IMR-90 (cell line): ENCODE measurements around the gene NIPAL3. TPM values are rescaled to one million over a fixed set of nuclear protein-coding genes. Genes with fewer than 3 reads are reported as not detected.
A peak's percentile ranks its signal among the peaks of the same experiment; 100 is the strongest.

Experiments used
- ATAC-seq: fragments of 200-7000 bp; cut with Tn5 transposase; 2 replicates; pipeline ENCODE4 v1.9.1; 2020; ENCODE audit warnings: low read depth, mild to moderate bottlenecking, moderate library complexity
- BruUV-seq: library from RNA; stranded (reverse); fragments of 400-500 nt; replicated peaks from 2 replicates; lab custom pipeline; 2021; lab: Mats Ljungman, UMichigan
- CTCF ChIA-PET: fragments of 300-600 bp; formaldehyde crosslinking; extraction: SDS; loops from one replicate; lab custom pipeline; 2021; ENCODE audit warnings: antibody characterized with exemption; lab: Yijun Ruan, JAX
- POLR2A ChIA-PET: fragments of 300-600 bp; sonication (Branson Sonifier 250); formaldehyde crosslinking; loops from one replicate; lab custom pipeline; 2022; ENCODE audit warnings: antibody characterized with exemption; ENCODE audit not compliant: unreplicated experiment; lab: Charles Lee
- DNase-seq: peaks from one replicate; pipeline ENCODE4 v3.0.0; 2013
- H2AFZ ChIP-seq: replicated peaks from 2 replicates; pipeline ENCODE3; 2013; ENCODE audit warnings: low read length, mild to moderate bottlenecking; ENCODE audit not compliant: poor library complexity
- H2AK5ac ChIP-seq: 2 replicates; pipeline ENCODE4 v1.6.1; 2013; ENCODE audit warnings: low read depth, low read length, inconsistent platforms
- H2AK9ac ChIP-seq: replicated peaks from 2 replicates; pipeline ENCODE3; 2013; ENCODE audit warnings: mild to moderate bottlenecking, low read depth, low read length, moderate library complexity; ENCODE audit not compliant: poor library complexity
- H2BK120ac ChIP-seq: 2 replicates; pipeline ENCODE4 v1.6.1; 2013; ENCODE audit warnings: low read depth, low read length, inconsistent platforms
- H2BK15ac ChIP-seq: 3 replicates; pipeline ENCODE4 v1.6.1; 2013; ENCODE audit warnings: low read depth, low read length, inconsistent platforms
- H2BK20ac ChIP-seq: 2 replicates; pipeline ENCODE4 v1.6.1; 2013; ENCODE audit warnings: low read depth, mild to moderate bottlenecking, inconsistent platforms, low read length, moderate library complexity
- H2BK5ac ChIP-seq: 2 replicates; pipeline ENCODE4 v1.6.1; 2013; ENCODE audit warnings: mild to moderate bottlenecking, low read depth, low read length, inconsistent platforms; ENCODE audit not compliant: poor library complexity, severe bottlenecking
- H3K14ac ChIP-seq: replicated peaks from 2 replicates; pipeline ENCODE4 v1.6.1; 2013; ENCODE audit warnings: low read depth, low read length, inconsistent platforms
- H3K18ac ChIP-seq: 2 replicates; pipeline ENCODE4 v1.6.1; 2013; ENCODE audit warnings: low read depth, low read length, control low read depth
- H3K23ac ChIP-seq: 2 replicates; pipeline ENCODE4 v1.6.1; 2013; ENCODE audit warnings: low read depth, low read length, inconsistent platforms
- H3K27ac ChIP-seq: 2 replicates; pipeline ENCODE4 v1.5.1; 2013; ENCODE audit warnings: mild to moderate bottlenecking, control low read depth, low read length; ENCODE audit not compliant: insufficient read depth
- H3K27me3 ChIP-seq: 2 replicates; pipeline ENCODE4 v1.6.1; 2013; ENCODE audit warnings: low read length; ENCODE audit not compliant: control insufficient read depth, insufficient read depth
- H3K36me3 ChIP-seq: 2 replicates; pipeline ENCODE4 v1.6.1; 2013; ENCODE audit warnings: low read length, mixed read lengths; ENCODE audit not compliant: control insufficient read depth, insufficient read depth
- H3K4ac ChIP-seq: 2 replicates; pipeline ENCODE4 v1.6.1; 2013; ENCODE audit warnings: low read depth, low read length, inconsistent platforms
- H3K4me1 ChIP-seq: 2 replicates; pipeline ENCODE4 v1.6.1; 2013; ENCODE audit warnings: low read length, mixed read lengths; ENCODE audit not compliant: control insufficient read depth, insufficient read depth
- H3K4me2 ChIP-seq: 2 replicates; pipeline ENCODE4 v1.6.1; 2013; ENCODE audit warnings: low read depth, mild to moderate bottlenecking, control low read depth, low read length, moderate library complexity
- H3K4me3 ChIP-seq: 2 replicates; pipeline ENCODE4 v1.5.1; 2013; ENCODE audit warnings: low read depth, mild to moderate bottlenecking, control low read depth, low read length, moderate library complexity; ENCODE audit not compliant: insufficient read depth
- H3K56ac ChIP-seq: 2 replicates; pipeline ENCODE4 v1.6.1; 2013; ENCODE audit warnings: low read length, inconsistent platforms; ENCODE audit not compliant: insufficient read depth; ENCODE audit errors: extremely low read depth
- H3K79me1 ChIP-seq, 2 experiments: 2 replicates each; pipeline ENCODE4 v1.6.1; 2013; ENCODE audit warnings: low read length in 2 of 2, inconsistent platforms in 1 of 2, low read depth in 1 of 2
- H3K9ac ChIP-seq: 2 replicates; pipeline ENCODE4 v1.6.1; 2013; ENCODE audit warnings: low read depth, low read length, control low read depth
- H3K9me1 ChIP-seq: 2 replicates; pipeline ENCODE4 v1.6.1; 2013; ENCODE audit warnings: low read length, inconsistent platforms; ENCODE audit not compliant: insufficient read depth
- H3K9me3 ChIP-seq: 2 replicates; pipeline ENCODE4 v1.6.1; 2013; ENCODE audit warnings: low read length; ENCODE audit not compliant: control insufficient read depth, insufficient read depth
- H4K20me1 ChIP-seq: 2 replicates; pipeline ENCODE4 v1.6.1; 2013; ENCODE audit warnings: low read length, inconsistent platforms; ENCODE audit not compliant: insufficient read depth
- H4K5ac ChIP-seq: 2 replicates; pipeline ENCODE4 v1.6.1; 2013; ENCODE audit warnings: mild to moderate bottlenecking, low read depth, low read length, control low read depth
- H4K8ac ChIP-seq, 2 experiments: 2 replicates each; pipeline ENCODE4 v1.6.1; 2013; ENCODE audit warnings: low read depth in 2 of 2, low read length in 2 of 2, control low read depth in 1 of 2, inconsistent platforms in 1 of 2
- H4K91ac ChIP-seq: 2 replicates; pipeline ENCODE4 v1.6.1; 2013; ENCODE audit warnings: low read depth, low read length, inconsistent platforms; ENCODE audit not compliant: insufficient read depth
- BHLHE40 ChIP-seq: fragments of 150-350 bp; IDR thresholded peaks from 2 replicates; pipeline ENCODE4 v1.6.1; 2016; ENCODE audit warnings: mild to moderate bottlenecking, low read depth, low read length
- CEBPB ChIP-seq: IDR thresholded peaks from 2 replicates; pipeline ENCODE4 v1.6.1; 2012; ENCODE audit warnings: low read depth, low read length, improper control_type of control experiment
- CHD1 ChIP-seq: IDR thresholded peaks from 2 replicates; pipeline ENCODE4 v1.6.1; 2012; ENCODE audit warnings: low read depth, low read length, improper control_type of control experiment
- MAZ ChIP-seq: IDR thresholded peaks from 2 replicates; pipeline ENCODE4 v1.6.1; 2012; ENCODE audit warnings: low read depth, mild to moderate bottlenecking, low read length, improper control_type of control experiment, moderate library complexity, borderline replicate concordance
- RAD21 ChIP-seq: IDR thresholded peaks from 2 replicates; pipeline ENCODE4 v1.6.1; 2012; ENCODE audit warnings: low read length, improper control_type of control experiment
- RFX5 ChIP-seq: IDR thresholded peaks from 2 replicates; pipeline ENCODE4 v1.8.0; 2012; ENCODE audit warnings: low read depth, mild to moderate bottlenecking, low read length, moderate library complexity
- WGBS, 2 experiments: methylation state at CpG; one replicate each; pipeline versions ENCODE4 v1.1.5 to v1.1.7; 2013; ENCODE audit warnings: missing lambda C conversion rate in 2 of 2; ENCODE audit not compliant: insufficient read length in 1 of 2; ENCODE audit errors: extremely low coverage in 2 of 2; 5-methylcytosine and 5-hydroxymethylcytosine counted together
- dilution Hi-C: fragments of 300-500 bp; cut with HindIII; formaldehyde crosslinking; loops from one replicate; pipeline ENCODE4 v1.14.3; 2018; ENCODE audit warnings: low sequenced_read_pairs; ENCODE audit not compliant: unreplicated experiment
- in situ Hi-C: fragments of 300-500 bp; cut with MboI; formaldehyde crosslinking; loops from 3 replicates; pipeline ENCODE4 v1.14.3; 2019; ENCODE audit warnings: low sequenced_read_pairs, inconsistent platforms, mixed read lengths
- intact Hi-C: fragments of 100-400 bp; cut with micrococcal nuclease; formaldehyde crosslinking; loops from 2 replicates; pipeline ENCODE4 v1.10.0; 2022
- polyA plus RNA-seq, 3 experiments: library from polyadenylated mRNA; depleted of rRNA; stranded (reverse); fragments of >200 nt; gene quantifications; 2 replicates each; pipeline ENCODE4 v1.2.3, GENCODE V29; 2012; ENCODE audit warnings: low replicate concordance in 1 of 3
- total RNA-seq: library from RNA; depleted of rRNA; stranded (reverse); fragments of >200 nt; gene quantifications from 2 replicates; pipeline ENCODE4 v1.2.3, GENCODE V29; 2012
- TF ChIP-seq, protein P1 (sequence below): conservative IDR thresholded peaks from 2 replicates; pipeline ENCODE4 v1.5.1; 2012; ENCODE audit warnings: mild to moderate bottlenecking, low read depth, low read length, improper control_type of control experiment
- TF ChIP-seq, protein P2 (sequence below): fragments of 150-350 bp; IDR thresholded peaks from 2 replicates; pipeline ENCODE4 v1.6.1; 2016; ENCODE audit warnings: low read depth, mild to moderate bottlenecking, low read length, moderate library complexity, borderline replicate concordance

Gene NIPAL3
- total and polyA plus RNA-seq, 2 of the 4 experiments (the other 2 are of a cell fraction) = 55.0 to 123 TPM

DNA sequence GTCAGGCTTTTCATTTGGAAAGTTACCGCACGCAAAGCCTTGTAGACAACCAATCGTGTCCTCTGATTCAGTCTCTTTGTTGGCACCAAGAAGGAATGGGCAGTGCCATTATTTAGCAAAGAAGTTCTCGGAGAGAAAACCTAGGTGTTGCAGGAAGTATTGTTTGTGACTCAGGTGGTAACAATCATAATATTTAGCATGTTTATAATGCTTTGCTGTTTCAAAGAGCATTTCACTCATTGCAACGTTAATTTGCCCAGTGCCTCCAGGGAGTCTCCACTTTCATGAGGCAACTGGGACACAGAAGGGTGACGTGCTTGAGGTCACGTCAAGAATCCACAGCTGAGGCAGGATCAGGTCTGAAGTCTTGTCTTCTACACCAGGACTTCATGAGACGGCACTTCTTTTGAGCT, 33.4 kb upstream of the NIPAL3 start:
- POLR2A ChIA-PET = no interaction called here
- no peak overlapping the region for H3K14ac ChIP-seq

More for the DNA sequence above, 33.4 kb upstream of the NIPAL3 start:
- Histone ChIP-seq H2BK20ac (no peak overlapping the region), H3K9ac (no peak overlapping the region), H3K56ac (no peak overlapping the region), H3K4me1 (peaks cover 16% of the 10 kb centered on the region), H4K91ac (no peak overlapping the region), H3K4me3 (no peak overlapping the region), H4K5ac (no peak overlapping the region), H3K18ac (no peak overlapping the region), H3K9me3 (no peaks in the 10 kb centered on the region), H4K20me1 (peaks cover 4% of the 10 kb centered on the region; the same call in 1 of the 2 replicates), H3K23ac (no peak overlapping the region), H3K27ac (no peak overlapping the region), H4K8ac (no peak overlapping the region), H3K36me3 (no peaks in the 10 kb centered on the region), H3K9me1 (peaks cover 24% of the 10 kb centered on the region), H2BK15ac (no peak overlapping the region), H3K27me3 (no peaks in the 10 kb centered on the region), H3K4ac (no peak overlapping the region), H2AFZ (no peak overlapping the region), H2AK5ac (0 out of 2 replicates have a peak overlapping the region, but pooled peaks have one; percentile 4), H3K4me2 (no peak overlapping the region), H2BK120ac (no peak overlapping the region), H2BK5ac (no peak overlapping the region), H3K79me1 (0 out of 4 replicates have a peak, but pooled peaks cover 0 to 9% of the 10 kb centered on the region in 2 experiments), H2AK9ac (no peak overlapping the region)
- in situ Hi-C loops (no loop called here), intact Hi-C loops (loop anchor here (10.0 kb wide), 1 partner anchor 87 kb away; no protein-coding TSS in a partner anchor), dilution Hi-C loops (no loop called here)
- TF ChIP-seq MAZ = no peak
- no peak for TF ChIP-seq CEBPB
- TF ChIP-seq RAD21 = no peak
- no peak for TF ChIP-seq BHLHE40
- TF ChIP-seq CHD1 = no peak
- TF ChIP-seq RFX5 = no peak
- TF ChIP-seq, protein P1, sequence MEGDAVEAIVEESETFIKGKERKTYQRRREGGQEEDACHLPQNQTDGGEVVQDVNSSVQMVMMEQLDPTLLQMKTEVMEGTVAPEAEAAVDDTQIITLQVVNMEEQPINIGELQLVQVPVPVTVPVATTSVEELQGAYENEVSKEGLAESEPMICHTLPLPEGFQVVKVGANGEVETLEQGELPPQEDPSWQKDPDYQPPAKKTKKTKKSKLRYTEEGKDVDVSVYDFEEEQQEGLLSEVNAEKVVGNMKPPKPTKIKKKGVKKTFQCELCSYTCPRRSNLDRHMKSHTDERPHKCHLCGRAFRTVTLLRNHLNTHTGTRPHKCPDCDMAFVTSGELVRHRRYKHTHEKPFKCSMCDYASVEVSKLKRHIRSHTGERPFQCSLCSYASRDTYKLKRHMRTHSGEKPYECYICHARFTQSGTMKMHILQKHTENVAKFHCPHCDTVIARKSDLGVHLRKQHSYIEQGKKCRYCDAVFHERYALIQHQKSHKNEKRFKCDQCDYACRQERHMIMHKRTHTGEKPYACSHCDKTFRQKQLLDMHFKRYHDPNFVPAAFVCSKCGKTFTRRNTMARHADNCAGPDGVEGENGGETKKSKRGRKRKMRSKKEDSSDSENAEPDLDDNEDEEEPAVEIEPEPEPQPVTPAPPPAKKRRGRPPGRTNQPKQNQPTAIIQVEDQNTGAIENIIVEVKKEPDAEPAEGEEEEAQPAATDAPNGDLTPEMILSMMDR = no peak
- TF ChIP-seq, protein P2, sequence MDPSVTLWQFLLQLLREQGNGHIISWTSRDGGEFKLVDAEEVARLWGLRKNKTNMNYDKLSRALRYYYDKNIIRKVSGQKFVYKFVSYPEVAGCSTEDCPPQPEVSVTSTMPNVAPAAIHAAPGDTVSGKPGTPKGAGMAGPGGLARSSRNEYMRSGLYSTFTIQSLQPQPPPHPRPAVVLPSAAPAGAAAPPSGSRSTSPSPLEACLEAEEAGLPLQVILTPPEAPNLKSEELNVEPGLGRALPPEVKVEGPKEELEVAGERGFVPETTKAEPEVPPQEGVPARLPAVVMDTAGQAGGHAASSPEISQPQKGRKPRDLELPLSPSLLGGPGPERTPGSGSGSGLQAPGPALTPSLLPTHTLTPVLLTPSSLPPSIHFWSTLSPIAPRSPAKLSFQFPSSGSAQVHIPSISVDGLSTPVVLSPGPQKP = no peak
- CTCF ChIA-PET = interaction anchor here (1.1 kb wide), 1 partner anchor 9 kb away, joined by 4 read pairs; no protein-coding TSS in a partner anchor
- ATAC-seq (no peak), DNase-seq (no peak)
- 100% methylated on average over 1 of the region's 8 CpGs; no CpG with 5 or more reads in 1 of the 2 experiments for WGBS, 2 experiments
- BruUV-seq = no TSS peak
